Breast epithelium (tissue), 4 donors: Measurements from ENCODE around the gene GREB1. TPM values are rescaled to one million over a fixed set of nuclear protein-coding genes. Genes with fewer than 3 reads are reported as not detected.

ENCODE experiments used
- DNase-seq, 2 donors: peaks; one replicate each; pipeline ENCODE4 v3.0.0-alpha.2; 2019; ENCODE audit warnings: low spot score in 2 of 2
- H3K27ac ChIP-seq, 2 donors: fragments of 200-600 bp; sonication (generic) in 1 of 2; one replicate each; pipeline ENCODE4 v1.5.1; 2016 to 2019; ENCODE audit warnings: mild to moderate bottlenecking in 1 of 2
- H3K27me3 ChIP-seq, 2 donors: fragments of 200-600 bp; sonication (generic) in 1 of 2; one replicate each; pipeline versions ENCODE4 v1.5.1 to v1.6.0; 2017 to 2019; ENCODE audit warnings: control low read depth in 1 of 2, mild to moderate bottlenecking in 1 of 2
- H3K36me3 ChIP-seq: fragments of 200-600 bp; one replicate; pipeline ENCODE4 v1.5.1; 2019
- H3K4me1 ChIP-seq, 2 donors: fragments of 200-600 bp; sonication (generic); one replicate each; pipeline ENCODE4 v1.5.1; 2016 to 2019; ENCODE audit warnings: control low read depth in 1 of 2
- H3K4me3 ChIP-seq, 3 donors: fragments of 200-600 bp; sonication (generic); 1 replicate in 2 of 3; 2 replicates in 1 of 3; pipeline ENCODE4 v1.5.1; 2016 to 2019; ENCODE audit warnings: mild to moderate bottlenecking in 3 of 3, moderate library complexity in 2 of 3
- H3K9me3 ChIP-seq, 2 donors: fragments of 200-600 bp; sonication (generic) in 1 of 2; one replicate each; pipeline ENCODE4 v1.5.1; 2016 to 2019; ENCODE audit warnings: control low read depth in 1 of 2
- POLR2A ChIP-seq: fragments of 450-650 bp; IDR thresholded peaks from one replicate; pipeline ENCODE4 v1.6.1; 2016; ENCODE audit warnings: antibody characterized with exemption, mild to moderate bottlenecking, moderate library complexity
- POLR2AphosphoS5 ChIP-seq, 3 donors: sonication (generic); formaldehyde crosslinking; IDR thresholded peaks; one replicate each; pipeline ENCODE4 v1.6.1; 2017; ENCODE audit warnings: antibody characterized with exemption in 3 of 3
- intact Hi-C: fragments of 100-400 bp; cut with DNase I; formaldehyde crosslinking; loops from one replicate; pipeline ENCODE4 v1.15.1; 2023; ENCODE audit warnings: low total_unique reads
- total RNA-seq, 3 donors: library from RNA; depleted of rRNA; stranded (reverse); fragments of >200 nt; gene quantifications; one replicate each; pipeline ENCODE4 v1.1.0, GENCODE V29; 2016
- TF ChIP-seq, protein P1 (sequence below), 3 donors: fragments of 450-650 bp; IDR thresholded peaks; one replicate each; pipeline ENCODE4 v1.5.1; 2016 to 2017; ENCODE audit warnings: antibody characterized with exemption in 3 of 3, mild to moderate bottlenecking in 3 of 3, moderate library complexity in 3 of 3

GREB1 gene
- total RNA-seq, 3 donors from 2014 or later = 5.4 to 83.6 (median 42.9) TPM

DNA sequence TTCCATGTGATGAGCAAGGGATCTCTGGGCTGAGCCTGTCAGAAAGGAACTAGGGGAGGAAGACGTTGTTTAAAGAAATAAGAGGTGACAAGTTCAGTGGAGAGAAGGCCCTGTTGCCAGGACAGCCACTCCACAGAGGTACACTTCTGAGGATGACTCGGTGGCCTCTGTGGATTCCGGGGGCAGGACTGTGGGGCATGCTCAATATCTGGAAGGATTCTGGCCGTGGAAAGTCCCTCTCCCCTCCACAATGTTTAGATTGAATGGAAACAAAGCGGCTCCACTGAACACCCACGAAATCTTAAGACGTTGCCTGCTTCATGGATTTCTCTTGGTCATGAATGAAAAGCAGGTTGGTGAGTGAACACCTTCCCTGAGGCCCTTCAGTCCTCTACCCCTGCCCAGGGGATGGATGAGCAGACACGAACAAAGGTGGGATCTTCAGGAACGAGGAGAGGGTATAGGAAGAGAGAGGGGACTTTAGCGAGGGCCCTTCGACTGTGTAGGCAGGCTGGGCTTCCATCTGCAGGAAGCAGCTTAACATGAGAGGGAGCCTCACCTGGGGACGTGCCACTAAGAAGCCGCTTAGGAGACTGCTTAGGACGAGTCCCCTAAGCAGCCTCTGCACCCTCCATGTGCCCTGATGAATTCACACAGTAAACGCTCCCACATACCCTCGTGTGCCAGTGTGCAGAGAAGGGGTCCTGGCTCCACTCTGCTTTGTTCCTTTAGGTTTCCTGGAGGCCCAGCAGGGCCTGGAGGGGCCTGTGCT lies 134.2 kb downstream of the GREB1 start:
- H3K4me3 ChIP-seq = no peak overlapping the region
- intact Hi-C loops = no loop called here
- peaks cover 0 to 3% of the 10 kb centered on the region in 2 donors for H3K27me3 ChIP-seq

DNA sequence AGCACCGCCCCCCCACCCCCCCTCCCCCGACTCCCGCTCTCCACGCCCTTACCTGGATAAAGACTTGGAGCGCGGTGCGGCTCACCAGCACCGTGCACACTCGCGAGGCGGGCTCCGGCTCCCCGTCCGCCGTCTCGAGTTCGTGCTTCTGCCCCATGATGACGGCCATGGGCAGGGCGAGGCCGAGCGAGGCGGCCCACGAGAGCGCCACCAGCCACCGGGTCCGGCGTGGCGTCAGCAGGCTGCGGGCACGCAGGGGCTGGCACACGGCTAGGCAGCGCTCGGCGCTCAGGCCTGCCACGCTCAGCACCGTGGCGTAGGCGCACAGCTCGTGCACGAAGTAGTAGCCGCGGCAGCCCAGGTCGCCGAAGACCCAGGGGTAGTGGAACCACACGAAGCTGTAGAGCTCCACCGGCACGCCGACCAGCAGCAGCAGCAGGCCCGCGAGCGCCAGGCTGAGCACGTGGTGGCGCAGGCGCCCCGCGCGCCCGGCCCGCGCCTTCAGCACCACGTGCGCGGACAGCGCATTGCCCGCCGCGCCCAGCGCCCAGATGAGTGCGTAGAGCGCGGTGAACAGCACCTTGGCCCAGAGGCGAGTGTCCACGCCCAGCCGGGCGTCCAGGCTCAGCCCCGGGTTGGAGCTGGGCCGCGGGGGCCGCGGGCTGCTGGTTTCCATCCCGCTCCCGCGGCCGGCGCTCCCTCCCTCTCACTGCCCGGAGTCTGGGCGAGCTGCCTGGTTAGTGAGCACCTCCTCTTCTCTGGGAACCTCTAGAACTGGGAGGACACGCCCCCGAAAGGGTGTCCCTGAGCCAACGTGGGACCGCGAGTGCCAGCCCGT lies 135.8 kb downstream of the GREB1 start, which contains the start of gene NTSR2:
Gene NTSR2, minus strand, starts transcription at position 742 of the 838 bp plus-strand sequence. Its CDS starts 66 bp downstream, at position 676.
- intact Hi-C loops = no loop called here
- Histone ChIP-seq H3K4me1 (no peaks in the 10 kb centered on the region), H3K27me3 (peaks cover 0 to 3% of the 10 kb centered on the region in 2 donors), H3K36me3 (no peaks in the 10 kb centered on the region), H3K9me3 (no peaks in the 10 kb centered on the region), H3K27ac (no peak within 1 kb of the TSS), H3K4me3 (peak within 1 kb of the TSS in 1 of 3 donors; percentile 45)
- no peak for DNase-seq
- no peak for TF ChIP-seq POLR2A
- TF ChIP-seq, protein P1, sequence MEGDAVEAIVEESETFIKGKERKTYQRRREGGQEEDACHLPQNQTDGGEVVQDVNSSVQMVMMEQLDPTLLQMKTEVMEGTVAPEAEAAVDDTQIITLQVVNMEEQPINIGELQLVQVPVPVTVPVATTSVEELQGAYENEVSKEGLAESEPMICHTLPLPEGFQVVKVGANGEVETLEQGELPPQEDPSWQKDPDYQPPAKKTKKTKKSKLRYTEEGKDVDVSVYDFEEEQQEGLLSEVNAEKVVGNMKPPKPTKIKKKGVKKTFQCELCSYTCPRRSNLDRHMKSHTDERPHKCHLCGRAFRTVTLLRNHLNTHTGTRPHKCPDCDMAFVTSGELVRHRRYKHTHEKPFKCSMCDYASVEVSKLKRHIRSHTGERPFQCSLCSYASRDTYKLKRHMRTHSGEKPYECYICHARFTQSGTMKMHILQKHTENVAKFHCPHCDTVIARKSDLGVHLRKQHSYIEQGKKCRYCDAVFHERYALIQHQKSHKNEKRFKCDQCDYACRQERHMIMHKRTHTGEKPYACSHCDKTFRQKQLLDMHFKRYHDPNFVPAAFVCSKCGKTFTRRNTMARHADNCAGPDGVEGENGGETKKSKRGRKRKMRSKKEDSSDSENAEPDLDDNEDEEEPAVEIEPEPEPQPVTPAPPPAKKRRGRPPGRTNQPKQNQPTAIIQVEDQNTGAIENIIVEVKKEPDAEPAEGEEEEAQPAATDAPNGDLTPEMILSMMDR (IDR thresholded peaks at IDR 0.05) = no peak
- no peak for TF ChIP-seq POLR2AphosphoS5 (IDR thresholded peaks at IDR 0.05)

More for the DNA sequence above, 134.2 kb downstream of the GREB1 start:
- no peak overlapping the region for H3K27ac ChIP-seq
- no peaks in the 10 kb centered on the region for H3K4me1 ChIP-seq
- no peak for DNase-seq
- H3K36me3 ChIP-seq = no peaks in the 10 kb centered on the region
- H3K9me3 ChIP-seq = peaks cover 0 to under 1% of the 10 kb centered on the region in 2 donors
- TF ChIP-seq POLR2A = no peak
- TF ChIP-seq, protein P1 (IDR thresholded peaks at IDR 0.05) = no peak
- TF ChIP-seq POLR2AphosphoS5 (IDR thresholded peaks at IDR 0.05) = no peak

DNA sequence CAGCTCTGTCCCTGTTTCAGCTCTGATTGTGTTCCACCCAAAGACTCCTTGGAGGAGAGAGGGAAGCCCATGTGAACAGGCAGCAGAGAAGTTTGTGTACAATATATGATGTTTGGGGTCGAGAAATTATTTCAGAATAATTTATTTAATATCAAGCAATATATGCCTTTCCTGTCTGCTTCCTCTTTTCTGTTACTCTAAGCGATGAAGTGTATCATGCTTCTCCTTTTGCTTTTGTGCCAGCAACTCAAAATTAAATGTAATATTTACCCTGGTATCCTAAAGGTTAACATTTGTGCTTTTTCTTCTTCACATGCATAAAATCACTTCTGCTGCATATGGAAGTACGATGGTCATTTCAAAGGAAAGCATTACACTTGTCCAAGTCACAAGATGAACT lies 138.6 kb downstream of the GREB1 start:
- no peak overlapping the region for H3K27ac ChIP-seq
- TF ChIP-seq, protein P1 (IDR thresholded peaks at IDR 0.05) = no peak
- no peak for TF ChIP-seq POLR2AphosphoS5 (IDR thresholded peaks at IDR 0.05)
- no peak for TF ChIP-seq POLR2A
- intact Hi-C loops = no loop called here
- no peak overlapping the region for H3K4me3 ChIP-seq
- no peaks in the 10 kb centered on the region for H3K36me3 ChIP-seq
- H3K27me3 ChIP-seq = peaks cover 0 to 14% of the 10 kb centered on the region in 2 donors
- no peaks in the 10 kb centered on the region for H3K4me1 ChIP-seq
- H3K9me3 ChIP-seq = peaks cover 0 to 4% of the 10 kb centered on the region in 2 donors
- DNase-seq = no peak

DNA sequence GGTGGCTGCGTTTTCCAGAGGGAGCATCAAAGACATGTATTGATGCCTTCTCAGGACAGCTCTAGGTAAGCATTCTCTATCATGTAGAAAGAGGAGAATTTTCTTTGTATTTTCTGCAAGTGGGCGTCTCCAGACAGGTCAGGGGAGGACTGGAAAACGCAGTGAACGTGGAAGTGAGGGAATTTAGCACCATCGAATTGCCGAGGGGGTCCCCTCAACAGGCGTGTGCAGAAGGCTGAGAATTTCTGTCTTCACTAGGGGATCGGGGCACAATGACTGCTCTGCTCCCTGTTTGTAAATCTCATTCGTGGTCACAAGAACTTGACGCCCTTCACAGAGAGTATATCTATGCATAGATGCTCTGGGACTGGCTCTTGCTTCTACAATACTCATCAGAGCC lies 141.1 kb downstream of the GREB1 start:
- intact Hi-C loops = no loop called here
- TF ChIP-seq POLR2A = no peak
- no peak for TF ChIP-seq POLR2AphosphoS5 (IDR thresholded peaks at IDR 0.05)
- TF ChIP-seq, protein P1 (IDR thresholded peaks at IDR 0.05) = no peak
- no peaks in the 10 kb centered on the region for H3K4me1 ChIP-seq
- H3K27ac ChIP-seq = no peak overlapping the region
- H3K27me3 ChIP-seq = peaks cover 0 to 23% of the 10 kb centered on the region in 2 donors
- H3K36me3 ChIP-seq = no peaks in the 10 kb centered on the region
- peaks cover 0 to 4% of the 10 kb centered on the region in 2 donors for H3K9me3 ChIP-seq
- no peak for DNase-seq
- H3K4me3 ChIP-seq = no peak overlapping the region
